Esophagus squamous epithelium (tissue), 5 donors: ENCODE data around the gene OOSP2. TPM values are rescaled to one million over a fixed set of nuclear protein-coding genes. Genes with fewer than 3 reads are reported as not detected.

Experiments
- DNase-seq: peaks from one replicate; lab custom pipeline; 2025; lab: John Stamatoyannopoulos, UW
- H3K27ac ChIP-seq, 4 donors: fragments of 200-600 bp; sonication (generic); one replicate each; pipeline ENCODE4 v1.5.1; 2016 to 2019; ENCODE audit warnings: mild to moderate bottlenecking in 1 of 4
- H3K27me3 ChIP-seq, 4 donors: fragments of 200-600 bp; sonication (generic); 1 replicate in 3 of 4; 2 replicates in 1 of 4; pipeline versions ENCODE4 v1.5.1 to v1.6.0; 2017 to 2021; ENCODE audit warnings: antibody characterized with exemption in 1 of 4
- H3K36me3 ChIP-seq, 3 donors: fragments of 200-600 bp; sonication (generic); one replicate each; pipeline ENCODE4 v1.5.1; 2016 to 2019
- H3K4me1 ChIP-seq, 3 donors: fragments of 200-600 bp; sonication (generic); one replicate each; pipeline ENCODE4 v1.5.1; 2017 to 2019
- H3K4me3 ChIP-seq, 4 donors: fragments of 200-600 bp; sonication (generic); 1 replicate in 3 of 4; 2 replicates in 1 of 4; pipeline ENCODE4 v1.5.1; 2016 to 2019; ENCODE audit warnings: mild to moderate bottlenecking in 2 of 4, moderate library complexity in 1 of 4
- H3K9me3 ChIP-seq, 3 donors: fragments of 200-600 bp; sonication (generic); one replicate each; pipeline ENCODE4 v1.5.1; 2016 to 2019
- CTCF ChIP-seq, 6 experiments: fragments of 450-650 bp in 4 of 6; fragments of 200-600 bp in 2 of 6; sonication (generic) in 2 of 6; IDR thresholded peaks; one replicate each; pipeline ENCODE4 v1.5.1; 2016 to 2019; ENCODE audit warnings: antibody characterized with exemption in 6 of 6, mild to moderate bottlenecking in 4 of 6, moderate library complexity in 4 of 6
- POLR2A ChIP-seq, 4 donors: fragments of 450-650 bp; IDR thresholded peaks; one replicate each; pipeline ENCODE4 v1.6.1; 2017; ENCODE audit warnings: antibody characterized with exemption in 4 of 4, mild to moderate bottlenecking in 4 of 4, moderate library complexity in 3 of 4
- WGBS, 2 donors: methylation state at CpG; one replicate each; pipeline ENCODE4 v1.1.5; 2018; 5-methylcytosine and 5-hydroxymethylcytosine counted together
- intact Hi-C: fragments of 100-400 bp; cut with DNase I; formaldehyde crosslinking; loops from one replicate; pipeline ENCODE4 v1.15.0; 2022
- total RNA-seq, 4 donors: library from RNA; depleted of rRNA; stranded (reverse); fragments of >200 nt; gene quantifications; one replicate each; pipeline ENCODE4 v1.1.0, GENCODE V29; 2016
- donor health status: DM: yes; HTN: yes; CAD: no.

Gene OOSP2
- total RNA-seq, 4 donors from 2014 or later, result not detected

GRCh38 chr11:60088364-60088763, 48.2 kb downstream of the OOSP2 start, which contains the start of gene MS4A2:
Gene MS4A2, plus strand, starts transcription at chr11:60088664. Its CDS starts 102 bp downstream, at chr11:60088766.
- DNase-seq, result no peak
- Histone ChIP-seq H3K36me3 (no peaks in the 10 kb centered on the region), H3K27me3 (no peaks in the 10 kb centered on the region), H3K27ac (peak within 1 kb of the TSS in 1 of 4 donors; percentile 17), H3K4me1 (no peaks in the 10 kb centered on the region), H3K4me3 (no peak within 1 kb of the TSS), H3K9me3 (no peaks in the 10 kb centered on the region)
- TF ChIP-seq CTCF (IDR thresholded peaks at IDR 0.05), result no peak
- no peak for TF ChIP-seq POLR2A (IDR thresholded peaks at IDR 0.05)
- 69 to 75% methylated on average over 1 of the region's 1 CpG for WGBS, 2 donors
- intact Hi-C loops, result no loop called here

- 50 to 68% methylated on average over 4 of the region's 4 CpGs for WGBS, 2 donors
- H3K36me3 ChIP-seq, result no peaks in the 10 kb centered on the region
- DNase-seq, result no peak
- intact Hi-C loops, result no loop called here
- TF ChIP-seq POLR2A (IDR thresholded peaks at IDR 0.05) (no peak), CTCF (IDR thresholded peaks at IDR 0.05) (no peak)
- no peaks in the 10 kb centered on the region for H3K9me3 ChIP-seq
- H3K27me3 ChIP-seq, result no peaks in the 10 kb centered on the region
- no peaks in the 10 kb centered on the region for H3K4me1 ChIP-seq
- H3K27ac ChIP-seq, result no peak overlapping the region
- H3K4me3 ChIP-seq, result no peak overlapping the region
Observed at GRCh38 chr11:60095477-60096120, 55.4 kb downstream of the OOSP2 start.

- Histone ChIP-seq H3K27me3 (no peaks in the 10 kb centered on the region), H3K4me1 (no peaks in the 10 kb centered on the region), H3K9me3 (no peaks in the 10 kb centered on the region), H3K4me3 (no peak overlapping the region), H3K27ac (no peak overlapping the region), H3K36me3 (no peaks in the 10 kb centered on the region)
- DNase-seq, result no peak
- no peak for TF ChIP-seq POLR2A (IDR thresholded peaks at IDR 0.05)
- TF ChIP-seq CTCF (IDR thresholded peaks at IDR 0.05), result no peak
- intact Hi-C loops, result no loop called here
- 89 to 90% methylated on average over 1 of the region's 1 CpG for WGBS, 2 donors
Observed at GRCh38 chr11:60097189-60097588, 57.0 kb downstream of the OOSP2 start.

Other genes starting within 250 kb of the OOSP2 start
- gene MRPL16, start 229.6 kb upstream of the OOSP2 start, total RNA-seq, result 10 to 100 TPM; 31.4 to 41.6 (median 40.3) TPM
- gene CBLIF, start 194.9 kb upstream of the OOSP2 start, total RNA-seq, result not detected
- 100 to 1,000 TPM in 1 of 4 donors, 10 to 100 TPM in 3; 10.3 to 108 (median 39.0) TPM for gene TCN1, start 173.9 kb upstream of the OOSP2 start, total RNA-seq
- not detected for gene OOSP3, start 161.6 kb upstream of the OOSP2 start, total RNA-seq
- not detected for gene OOSP1, start 102.0 kb upstream of the OOSP2 start, total RNA-seq
- gene OOSP4A, start 76.4 kb upstream of the OOSP2 start, total RNA-seq, result under 1 TPM in 1 of 4 donors, not detected in 3; 0.95 TPM
- gene OOSP4B, start 23.2 kb upstream of the OOSP2 start, total RNA-seq, result not detected
- gene MS4A3, start 16.3 kb downstream of the OOSP2 start, total RNA-seq, result not detected
- gene MS4A2, start 48.3 kb downstream of the OOSP2 start, total RNA-seq, result 10 to 100 TPM in 1 of 4 donors, under 1 TPM in 1, not detected in 2; 0.12 to 13.2 TPM
- gene MS4A6A, start 142.7 kb downstream of the OOSP2 start, total RNA-seq, result 10 to 100 TPM in 2 of 4 donors, 1 to 10 TPM in 2; 2.7 to 87.7 (median 23.7) TPM
- gene MS4A4E, start 202.7 kb downstream of the OOSP2 start, total RNA-seq, result 1 to 10 TPM in 1 of 4 donors, under 1 TPM in 2, not detected in 1; 0.32 to 4.2 (median 0.88) TPM
- gene MS4A4A, start 240.3 kb downstream of the OOSP2 start, total RNA-seq, result 10 to 100 TPM in 2 of 4 donors, 1 to 10 TPM in 1, under 1 TPM in 1; 0.42 to 32.0 (median 8.3) TPM